ENCODE measurements around the gene SLC43A2. TPM values are rescaled to one million over a fixed set of nuclear protein-coding genes. Genes with fewer than 3 reads are reported as not detected.

Gene SLC43A2
- total and polyA plus RNA-seq, 2 of the 13 experiments (the other 11 are each of a cell fraction or from before 2014, with no cell fraction given) = 7.3 to 20.0 TPM

GRCh38 chr17:1597861-1598342 lies 30.7 kb downstream of the SLC43A2 start (continued):
- TF ChIP-seq ZNF687 (CRISPR knock-in tag; IDR thresholded peaks at IDR 0.05) (peak; percentile 99), AHDC1 (CRISPR knock-in tag; IDR thresholded peaks at IDR 0.05; ENCODE audit: borderline replicate concordance) (peak; percentile 80; the same call in 1 of the 2 replicates), ZNF737 (CRISPR knock-in tag; IDR thresholded peaks at IDR 0.05; ENCODE audit: borderline replicate concordance) (no peak), ZBTB14 (CRISPR knock-in tag; IDR thresholded peaks at IDR 0.05) (no peak), SUZ12 (IDR thresholded peaks at IDR 0.05; ENCODE audit: low read depth, low read length) (no peak), CBX5 (CRISPR knock-in tag; IDR thresholded peaks at IDR 0.05; ENCODE audit: borderline replicate concordance) (no peak), ZEB1 (IDR thresholded peaks at IDR 0.05; ENCODE audit: insufficient replicate concordance, low read depth) (peak; percentile 99), PRMT3 (CRISPR knock-in tag; IDR thresholded peaks at IDR 0.05; ENCODE audit: borderline replicate concordance, low read depth) (no peak), ZNF607 (CRISPR knock-in tag; IDR thresholded peaks at IDR 0.05; ENCODE audit: borderline replicate concordance) (peak; percentile 47; the same call in 1 of the 2 replicates), ERF (CRISPR knock-in tag; IDR thresholded peaks at IDR 0.05) (peak; percentile 75), THYN1 (CRISPR knock-in tag; IDR thresholded peaks at IDR 0.05; ENCODE audit: borderline replicate concordance, low read depth) (no peak), THRA (CRISPR knock-in tag; IDR thresholded peaks at IDR 0.05; ENCODE audit: borderline replicate concordance) (peak; percentile 62; the same call in 1 of the 2 replicates), GZF1 (CRISPR knock-in tag; IDR thresholded peaks at IDR 0.05) (no peak), ZNF558 (CRISPR knock-in tag; IDR thresholded peaks at IDR 0.05; ENCODE audit: borderline replicate concordance) (peak; percentile 57; the same call in 1 of the 2 replicates), BCL3 (CRISPR knock-in tag; IDR thresholded peaks at IDR 0.05) (no peak)

Measured in HepG2 (cell line).